Neural cell (in vitro differentiated cells): ENCODE measurements around the gene TMCO1. TPM values are rescaled to one million over a fixed set of nuclear protein-coding genes. Genes with fewer than 3 reads are reported as not detected.

ENCODE experiments used
- H2AFZ ChIP-seq: fragments of 200-600, 300-800 bp; sonication (generic), shearing (Covaris generic); 2 replicates; pipeline ENCODE4 v1.6.0; 2014; ENCODE audit warnings: low read depth, mild to moderate bottlenecking, antibody characterized with exemption, low read length, moderate library complexity
- H3F3A ChIP-seq: fragments of 200-600 bp; shearing (Covaris generic); 2 replicates; pipeline ENCODE4 v1.6.1; 2016; ENCODE audit warnings: mild to moderate bottlenecking, moderate library complexity, mixed read lengths, antibody characterized with exemption, low read length; ENCODE audit not compliant: insufficient read depth, poor library complexity, severe bottlenecking
- H3K27ac ChIP-seq: fragments of 200-600, 300-800 bp; sonication (generic), shearing (Covaris generic); 2 replicates; pipeline ENCODE4 v1.5.1; 2014; ENCODE audit warnings: mild to moderate bottlenecking, low read length, moderate library complexity
- H3K27me3 ChIP-seq: fragments of 300-800, 200-600 bp; sonication (generic), shearing (Covaris generic); 2 replicates; pipeline ENCODE4 v1.6.0; 2014; ENCODE audit warnings: mild to moderate bottlenecking, low read depth, low read length, moderate library complexity; ENCODE audit not compliant: insufficient read depth
- H3K36me3 ChIP-seq: fragments of 300-800, 200-600 bp; sonication (generic), shearing (Covaris generic); 2 replicates; pipeline ENCODE4 v1.5.1; 2014; ENCODE audit warnings: mild to moderate bottlenecking, antibody characterized with exemption, low read length, moderate library complexity; ENCODE audit not compliant: insufficient read depth
- H3K4me2 ChIP-seq: fragments of 300-800, 200-600 bp; sonication (generic), shearing (Covaris generic); 2 replicates; pipeline ENCODE4 v1.6.0; 2014; ENCODE audit warnings: mild to moderate bottlenecking, low read length
- H3K4me3 ChIP-seq: fragments of 300-800, 200-600 bp; sonication (generic), shearing (Covaris generic); 2 replicates; pipeline ENCODE4 v1.5.1; 2014; ENCODE audit warnings: mild to moderate bottlenecking, low read length, moderate library complexity
- H3K79me2 ChIP-seq: fragments of 200-600 bp; shearing (Covaris generic); replicated peaks from 2 replicates; pipeline ENCODE4 v1.6.0; 2014; ENCODE audit warnings: mild to moderate bottlenecking, low read length, moderate library complexity; ENCODE audit not compliant: insufficient read depth
- H3K9ac ChIP-seq: fragments of 300-800, 200-600 bp; sonication (generic), shearing (Covaris generic); 2 replicates; pipeline ENCODE4 v1.6.1; 2016; ENCODE audit warnings: mild to moderate bottlenecking, low read length, mixed read lengths
- H3K9me2 ChIP-seq: fragments of 200-600 bp; shearing (Covaris generic); 2 replicates; pipeline ENCODE4 v1.6.1; 2016; ENCODE audit warnings: mild to moderate bottlenecking, low read length, mixed read lengths; ENCODE audit not compliant: insufficient read depth
- H3K9me3 ChIP-seq: fragments of 200-600, 300-800 bp; sonication (generic), shearing (Covaris generic); 2 replicates; pipeline ENCODE4 v1.6.1; 2016; ENCODE audit warnings: mild to moderate bottlenecking, mixed run types, low read length, moderate library complexity, mixed read lengths
- H4K20me1 ChIP-seq: fragments of 200-600 bp; shearing (Covaris generic); 2 replicates; pipeline ENCODE4 v1.6.1; 2016; ENCODE audit warnings: mild to moderate bottlenecking, mixed run types; ENCODE audit not compliant: insufficient read depth
- EP300 ChIP-seq: fragments of 450-650 bp; conservative IDR thresholded peaks from 2 replicates; pipeline ENCODE4 v1.6.1; 2014; ENCODE audit warnings: antibody characterized with exemption, mild to moderate bottlenecking, moderate library complexity; ENCODE audit not compliant: poor library complexity, severe bottlenecking
- EZH2 ChIP-seq: fragments of 200-600, 300-800 bp; shearing (Covaris generic), sonication (generic); IDR thresholded peaks from 2 replicates; pipeline ENCODE4 v1.6.1; 2014; ENCODE audit warnings: antibody characterized with exemption, low read length, borderline replicate concordance, mild to moderate bottlenecking; ENCODE audit not compliant: insufficient read depth, poor library complexity, severe bottlenecking
- MXI1 ChIP-seq: fragments of 450-650 bp; conservative IDR thresholded peaks from 2 replicates; pipeline ENCODE4 v1.6.1; 2014; ENCODE audit warnings: antibody characterized with exemption, mild to moderate bottlenecking; ENCODE audit not compliant: poor library complexity, severe bottlenecking
- POLR2AphosphoS5 ChIP-seq: IDR thresholded peaks from 2 replicates; pipeline ENCODE4 v1.6.1; 2012
- RAD21 ChIP-seq: fragments of 450-650 bp; conservative IDR thresholded peaks from 2 replicates; pipeline ENCODE4 v1.6.1; 2014; ENCODE audit warnings: antibody characterized with exemption, mild to moderate bottlenecking, moderate library complexity
- SMC3 ChIP-seq: fragments of 450-650 bp; conservative IDR thresholded peaks from 2 replicates; pipeline ENCODE4 v1.6.1; 2014; ENCODE audit warnings: antibody characterized with exemption, mild to moderate bottlenecking, moderate library complexity; ENCODE audit not compliant: poor library complexity
- TAF1 ChIP-seq: IDR thresholded peaks from 2 replicates; pipeline ENCODE4 v1.6.1; 2012; ENCODE audit warnings: low read depth
- polyA plus RNA-seq: library from polyadenylated mRNA; depleted of rRNA; stranded (reverse); fragments of >200 nt; gene quantifications from 2 replicates; pipeline ENCODE4 v1.2.3, GENCODE V29; 2014
- TF ChIP-seq, protein P1 (sequence below): fragments of 450-650 bp; IDR thresholded peaks from 2 replicates; pipeline ENCODE4 v1.5.1; 2014; ENCODE audit warnings: antibody characterized with exemption, mild to moderate bottlenecking, moderate library complexity; ENCODE audit not compliant: poor library complexity, severe bottlenecking
- TF ChIP-seq, protein P2 (sequence below): IDR thresholded peaks from 2 replicates; pipeline ENCODE4 v1.6.1; 2012; ENCODE audit warnings: borderline replicate concordance

The TMCO1 gene
- polyA plus RNA-seq, 1 donor from 2014 or later, result 137 TPM

DNA sequence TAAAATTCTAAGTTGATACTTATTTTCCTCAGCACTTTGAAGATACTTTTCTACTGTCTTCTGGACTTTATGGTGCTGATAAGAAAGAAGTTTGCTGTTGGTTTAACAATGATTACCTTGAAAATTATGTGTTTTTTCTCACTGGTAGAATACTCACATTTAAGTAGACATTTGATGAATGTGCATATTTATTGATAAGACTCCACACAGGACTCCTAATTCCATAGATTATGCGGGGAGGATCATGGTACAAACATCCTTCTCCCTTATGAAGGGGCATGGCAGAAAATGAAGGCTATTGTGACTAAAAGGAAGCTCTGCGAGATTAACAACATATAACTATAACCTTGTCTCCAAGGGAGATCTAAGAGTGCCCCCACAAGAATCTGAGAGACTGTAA is 41.8 kb downstream of the TMCO1 start:
- Histone ChIP-seq H4K20me1 (no peaks in the 10 kb centered on the region), H2AFZ (no peak overlapping the region), H3K27ac (no peak overlapping the region), H3K36me3 (no peaks in the 10 kb centered on the region), H3K27me3 (no peaks in the 10 kb centered on the region), H3F3A (no peaks in the 10 kb centered on the region), H3K4me3 (no peak overlapping the region), H3K9me2 (no peaks in the 10 kb centered on the region), H3K9ac (no peak overlapping the region), H3K4me2 (no peak overlapping the region), H3K79me2 (no peaks in the 10 kb centered on the region), H3K9me3 (no peaks in the 10 kb centered on the region)
- TF ChIP-seq EZH2 (no peak), SMC3 (no peak), RAD21 (no peak), POLR2AphosphoS5 (no peak), EP300 (no peak), TAF1 (no peak)
- TF ChIP-seq, protein P1, sequence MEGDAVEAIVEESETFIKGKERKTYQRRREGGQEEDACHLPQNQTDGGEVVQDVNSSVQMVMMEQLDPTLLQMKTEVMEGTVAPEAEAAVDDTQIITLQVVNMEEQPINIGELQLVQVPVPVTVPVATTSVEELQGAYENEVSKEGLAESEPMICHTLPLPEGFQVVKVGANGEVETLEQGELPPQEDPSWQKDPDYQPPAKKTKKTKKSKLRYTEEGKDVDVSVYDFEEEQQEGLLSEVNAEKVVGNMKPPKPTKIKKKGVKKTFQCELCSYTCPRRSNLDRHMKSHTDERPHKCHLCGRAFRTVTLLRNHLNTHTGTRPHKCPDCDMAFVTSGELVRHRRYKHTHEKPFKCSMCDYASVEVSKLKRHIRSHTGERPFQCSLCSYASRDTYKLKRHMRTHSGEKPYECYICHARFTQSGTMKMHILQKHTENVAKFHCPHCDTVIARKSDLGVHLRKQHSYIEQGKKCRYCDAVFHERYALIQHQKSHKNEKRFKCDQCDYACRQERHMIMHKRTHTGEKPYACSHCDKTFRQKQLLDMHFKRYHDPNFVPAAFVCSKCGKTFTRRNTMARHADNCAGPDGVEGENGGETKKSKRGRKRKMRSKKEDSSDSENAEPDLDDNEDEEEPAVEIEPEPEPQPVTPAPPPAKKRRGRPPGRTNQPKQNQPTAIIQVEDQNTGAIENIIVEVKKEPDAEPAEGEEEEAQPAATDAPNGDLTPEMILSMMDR, result no peak
- TF ChIP-seq, protein P2, sequence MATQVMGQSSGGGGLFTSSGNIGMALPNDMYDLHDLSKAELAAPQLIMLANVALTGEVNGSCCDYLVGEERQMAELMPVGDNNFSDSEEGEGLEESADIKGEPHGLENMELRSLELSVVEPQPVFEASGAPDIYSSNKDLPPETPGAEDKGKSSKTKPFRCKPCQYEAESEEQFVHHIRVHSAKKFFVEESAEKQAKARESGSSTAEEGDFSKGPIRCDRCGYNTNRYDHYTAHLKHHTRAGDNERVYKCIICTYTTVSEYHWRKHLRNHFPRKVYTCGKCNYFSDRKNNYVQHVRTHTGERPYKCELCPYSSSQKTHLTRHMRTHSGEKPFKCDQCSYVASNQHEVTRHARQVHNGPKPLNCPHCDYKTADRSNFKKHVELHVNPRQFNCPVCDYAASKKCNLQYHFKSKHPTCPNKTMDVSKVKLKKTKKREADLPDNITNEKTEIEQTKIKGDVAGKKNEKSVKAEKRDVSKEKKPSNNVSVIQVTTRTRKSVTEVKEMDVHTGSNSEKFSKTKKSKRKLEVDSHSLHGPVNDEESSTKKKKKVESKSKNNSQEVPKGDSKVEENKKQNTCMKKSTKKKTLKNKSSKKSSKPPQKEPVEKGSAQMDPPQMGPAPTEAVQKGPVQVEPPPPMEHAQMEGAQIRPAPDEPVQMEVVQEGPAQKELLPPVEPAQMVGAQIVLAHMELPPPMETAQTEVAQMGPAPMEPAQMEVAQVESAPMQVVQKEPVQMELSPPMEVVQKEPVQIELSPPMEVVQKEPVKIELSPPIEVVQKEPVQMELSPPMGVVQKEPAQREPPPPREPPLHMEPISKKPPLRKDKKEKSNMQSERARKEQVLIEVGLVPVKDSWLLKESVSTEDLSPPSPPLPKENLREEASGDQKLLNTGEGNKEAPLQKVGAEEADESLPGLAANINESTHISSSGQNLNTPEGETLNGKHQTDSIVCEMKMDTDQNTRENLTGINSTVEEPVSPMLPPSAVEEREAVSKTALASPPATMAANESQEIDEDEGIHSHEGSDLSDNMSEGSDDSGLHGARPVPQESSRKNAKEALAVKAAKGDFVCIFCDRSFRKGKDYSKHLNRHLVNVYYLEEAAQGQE, result no peak

DNA sequence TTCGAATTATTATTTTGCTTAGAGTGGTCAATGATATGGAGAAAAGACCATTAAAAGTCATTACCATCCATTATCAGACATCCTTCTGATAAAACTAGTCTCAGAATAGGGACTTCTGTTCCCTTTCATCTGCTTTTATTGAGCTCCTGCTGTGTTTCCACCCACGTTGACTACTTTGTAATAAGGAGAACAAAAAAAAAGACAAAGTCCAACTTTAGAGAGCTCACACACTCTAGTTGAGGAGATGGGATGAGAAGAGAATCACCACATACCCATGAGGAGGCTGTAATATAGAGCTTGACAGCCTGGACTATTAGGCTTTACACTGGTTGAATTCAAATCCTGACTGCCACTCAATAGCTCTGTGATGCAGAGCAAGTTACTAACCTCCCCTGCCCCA is 42.5 kb downstream of the TMCO1 start:
- no peaks in the 10 kb centered on the region for H3K36me3 ChIP-seq
- no peak overlapping the region for H3K4me2 ChIP-seq
- H2AFZ ChIP-seq, result no peak overlapping the region
- TF ChIP-seq EZH2 (no peak), EP300 (no peak), MXI1 (no peak), RAD21 (no peak), POLR2AphosphoS5 (no peak), SMC3 (no peak), TAF1 (no peak)
- TF ChIP-seq, protein P2, result no peak
- TF ChIP-seq, protein P1, result no peak
- H3K9me3 ChIP-seq, result no peaks in the 10 kb centered on the region
- no peaks in the 10 kb centered on the region for H3F3A ChIP-seq
- H3K4me3 ChIP-seq, result no peak overlapping the region
- H3K27ac ChIP-seq, result no peak overlapping the region
- H3K79me2 ChIP-seq, result no peaks in the 10 kb centered on the region
- H4K20me1 ChIP-seq, result no peaks in the 10 kb centered on the region
- no peak overlapping the region for H3K9ac ChIP-seq
- H3K27me3 ChIP-seq, result no peaks in the 10 kb centered on the region
- H3K9me2 ChIP-seq, result no peaks in the 10 kb centered on the region
